GM21390 (cell line): Measurements from ENCODE around the gene USF2.
"Not testable (repeated sequence)": the region's sequence is repeated elsewhere in the genome, so short reads cannot be mapped to it uniquely, and the experiment has no call there.

ENCODE experiments used
- ATAC-seq: cut with Tn5 transposase; IDR thresholded peaks from one replicate; pipeline ENCODE4 v1.9.1; 2021; ENCODE audit not compliant: unreplicated experiment

USF2 gene

DNA sequence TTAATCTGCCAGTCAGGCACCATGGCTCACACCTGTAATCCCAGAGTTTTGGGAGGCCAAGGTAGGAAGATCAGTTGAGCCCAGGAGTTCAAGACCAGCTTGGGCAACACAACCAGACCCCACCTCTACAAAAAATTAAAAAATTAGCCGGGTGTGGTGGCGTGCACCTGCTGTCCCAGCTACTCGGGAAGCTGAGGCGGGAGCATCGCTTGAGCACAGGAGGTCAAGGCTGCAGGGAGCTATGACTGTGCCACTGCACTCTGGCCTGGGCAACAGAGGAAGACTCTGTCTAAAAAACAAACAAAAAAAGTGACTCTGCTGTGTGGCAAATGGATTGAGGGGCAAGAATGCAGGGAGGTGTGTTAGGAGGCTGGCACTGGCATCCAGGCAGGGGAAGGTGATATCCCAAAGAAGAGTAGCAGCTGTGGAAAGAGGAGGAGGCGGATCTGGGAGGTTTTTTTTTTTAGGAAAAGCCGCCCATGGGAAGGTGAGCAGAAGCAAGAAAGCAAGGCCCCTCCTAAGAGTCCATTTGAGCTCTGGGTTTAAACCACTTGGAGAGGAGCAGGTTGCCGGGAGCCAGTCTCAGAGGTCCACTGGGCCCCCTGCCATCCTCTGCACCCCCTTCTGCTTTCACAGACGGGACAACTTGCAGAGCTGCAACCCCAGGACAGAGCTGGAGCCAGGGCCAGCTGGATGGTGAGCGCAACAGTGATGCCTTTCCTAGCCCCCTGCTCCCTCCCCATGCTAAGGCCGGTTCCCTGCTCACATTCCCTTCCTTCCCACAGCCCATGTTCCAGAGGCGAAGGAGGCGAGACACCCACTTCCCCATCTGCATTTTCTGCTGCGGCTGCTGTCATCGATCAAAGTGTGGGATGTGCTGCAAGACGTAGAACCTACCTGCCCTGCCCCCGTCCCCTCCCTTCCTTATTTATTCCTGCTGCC, 15.7 kb downstream of the USF2 start:
- ATAC-seq = no peak

- no peak for ATAC-seq
Measured at GRCh38 chr19:35285095-35285449, 16.3 kb downstream of the USF2 start.

DNA sequence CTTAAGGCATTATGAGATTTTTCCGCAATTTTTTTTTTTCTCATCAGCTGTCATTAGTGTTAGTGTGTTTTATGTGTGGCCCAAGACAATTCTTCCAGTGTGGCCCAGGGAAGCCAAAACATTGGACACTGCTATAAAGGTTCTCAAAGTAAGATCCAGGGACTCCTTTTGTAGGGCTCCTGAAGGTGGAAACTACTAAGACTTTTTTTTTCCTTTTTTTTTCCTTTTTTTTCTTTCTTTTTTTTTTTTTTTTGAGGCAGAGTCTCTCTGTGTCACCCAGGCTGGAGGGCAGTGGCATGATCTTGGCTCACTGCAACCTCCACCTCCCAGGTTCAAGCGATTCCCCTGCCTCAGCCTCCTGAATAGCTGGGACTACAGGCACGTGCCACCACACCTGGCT, 16.7 kb downstream of the USF2 start:
- not testable (repeated sequence) for ATAC-seq

GRCh38 chr19:35286101-35286500, 17.3 kb downstream of the USF2 start:
- ATAC-seq = not testable (repeated sequence)

- no peak for ATAC-seq
Measured at GRCh38 chr19:35287713-35288112, 19.0 kb downstream of the USF2 start.

DNA sequence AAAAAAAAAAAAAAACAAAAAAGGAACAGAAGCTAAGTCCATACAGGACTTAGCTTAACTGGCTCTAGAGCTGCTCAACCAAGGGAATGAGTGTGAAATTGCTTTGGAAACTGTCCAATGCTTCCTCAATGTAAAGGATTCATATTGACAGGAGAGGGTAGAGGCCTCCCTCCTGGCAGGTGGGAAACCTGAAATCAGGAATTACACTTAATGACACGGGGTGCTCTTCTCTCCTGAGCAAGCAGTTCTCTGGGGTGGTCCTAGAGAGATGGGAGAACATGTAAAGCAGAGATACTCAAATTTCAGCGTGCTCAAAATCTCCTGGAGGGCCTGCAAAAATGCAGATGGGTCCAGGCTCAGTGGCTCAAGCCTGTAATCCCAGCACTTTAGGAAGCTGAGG, 19.6 kb downstream of the USF2 start:
- no peak for ATAC-seq

- ATAC-seq = no peak
Measured at GRCh38 chr19:35288906-35289305, 20.1 kb downstream of the USF2 start.

- no peak for ATAC-seq
Measured at GRCh38 chr19:35290381-35291127, 21.8 kb downstream of the USF2 start.

DNA sequence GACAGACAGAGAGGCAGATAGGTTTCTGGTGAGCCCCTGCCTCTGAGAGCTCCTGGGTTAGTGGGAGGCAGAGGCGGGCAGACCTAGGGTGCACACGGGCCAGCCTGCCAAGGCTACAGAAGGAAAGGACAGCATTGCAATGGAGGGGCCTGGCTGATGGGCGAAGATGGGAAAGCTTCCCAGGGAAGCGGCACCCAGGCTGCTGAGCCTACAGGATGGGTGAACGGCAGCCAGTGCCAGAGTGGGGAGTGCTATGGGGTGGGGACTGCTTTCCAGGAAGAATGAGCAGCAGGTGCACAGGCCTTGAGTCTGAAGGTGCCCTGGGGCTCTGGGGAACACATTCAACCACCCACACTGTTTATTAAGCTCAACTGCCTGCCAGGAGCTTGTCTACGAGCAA, 22.5 kb downstream of the USF2 start:
- ATAC-seq = no peak

DNA sequence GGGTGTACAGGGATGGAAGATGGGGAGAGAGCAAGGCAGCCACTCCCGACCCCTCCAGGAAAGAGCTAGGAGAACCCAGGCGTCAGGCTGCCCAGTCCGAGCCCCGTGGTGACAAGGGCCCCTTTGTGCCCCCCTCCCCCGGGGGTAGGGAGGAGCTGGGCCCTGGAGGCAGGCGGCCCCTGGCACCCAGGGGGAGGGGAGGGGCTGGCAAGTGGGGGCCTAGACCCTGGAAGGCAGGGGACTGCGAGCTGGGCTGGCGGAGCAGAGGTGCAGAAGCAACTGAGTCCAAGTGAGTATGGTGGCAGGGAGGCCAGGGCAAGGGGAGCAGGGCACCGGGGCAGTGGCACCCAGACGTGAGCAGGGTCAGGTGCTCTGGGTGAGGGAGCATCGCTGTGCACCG, 23.2 kb downstream of the USF2 start, which contains the start of gene MAG:
Gene MAG (plus strand): TSS at position 246 of the 400 bp plus-strand sequence. CDS start 3,248 bp downstream, outside the sequence.
- no peak for ATAC-seq

GRCh38 chr19:35292421-35293362, 23.9 kb downstream of the USF2 start:
- no peak for ATAC-seq

DNA sequence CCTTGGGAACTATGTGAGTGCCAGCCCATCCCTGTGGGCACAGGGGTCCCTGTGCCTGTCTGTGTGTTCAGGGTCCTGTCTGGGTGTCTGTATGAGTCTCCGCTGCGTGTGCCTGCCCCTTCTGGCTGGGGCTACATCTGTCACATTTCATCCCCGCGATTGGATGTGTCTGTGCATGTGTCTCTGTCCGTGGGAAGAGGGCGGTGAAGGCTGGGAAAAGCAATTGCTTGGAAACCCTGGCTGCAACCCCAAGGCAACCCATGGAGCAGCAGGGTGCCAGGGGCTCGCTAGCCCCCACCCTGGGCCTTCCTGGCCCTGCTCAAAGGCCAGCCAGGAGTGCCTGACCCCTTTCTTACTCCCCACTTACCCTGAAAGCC, 24.6 kb downstream of the USF2 start:
- ATAC-seq = no peak

DNA sequence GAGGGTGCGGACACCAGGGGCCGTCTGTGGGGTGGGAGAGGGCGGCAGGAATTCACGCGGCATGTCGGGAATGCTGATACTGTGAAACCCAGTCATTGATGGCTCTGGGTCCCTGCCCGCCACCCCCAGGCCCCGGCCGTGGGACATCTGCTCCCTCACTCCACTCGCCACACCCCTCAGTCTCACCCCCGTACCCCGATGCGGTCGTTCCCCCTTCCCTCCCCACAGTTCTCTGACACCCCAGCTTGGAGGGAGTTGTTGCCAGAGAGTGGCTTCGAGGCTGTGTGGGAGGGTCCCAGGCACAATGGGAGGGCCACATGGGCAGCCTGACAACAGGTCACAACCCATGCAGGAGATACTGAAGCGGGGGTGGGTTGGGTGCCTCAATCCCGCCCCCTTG, 25.0 kb downstream of the USF2 start:
- ATAC-seq = no peak

DNA sequence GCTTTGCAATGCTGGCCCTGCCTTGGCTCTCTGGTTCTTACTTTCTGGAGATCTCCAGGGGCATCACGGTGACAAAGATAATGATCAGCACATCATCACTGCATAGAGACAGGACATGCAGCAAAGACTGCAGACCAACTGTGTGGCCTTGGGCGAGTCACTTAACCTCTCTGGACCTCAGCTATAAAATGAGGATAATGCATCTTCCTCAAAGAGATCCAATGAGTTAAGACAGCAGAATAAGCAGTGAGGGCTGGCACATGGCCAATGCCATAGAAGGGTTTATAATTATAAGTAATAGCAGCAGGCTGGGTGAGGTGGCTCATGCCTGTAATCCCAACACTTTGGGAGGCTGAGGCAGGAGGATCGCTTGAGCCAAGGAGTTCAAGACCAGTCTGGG, 25.6 kb downstream of the USF2 start:
- ATAC-seq = no peak

GRCh38 chr19:35294859-35295791, 26.4 kb downstream of the USF2 start:
- no peak for ATAC-seq

- no peak for ATAC-seq
Measured at GRCh38 chr19:35295792-35296462, 27.2 kb downstream of the USF2 start.

- no peak for ATAC-seq
Measured at GRCh38 chr19:35296644-35297514, 28.1 kb downstream of the USF2 start.

DNA sequence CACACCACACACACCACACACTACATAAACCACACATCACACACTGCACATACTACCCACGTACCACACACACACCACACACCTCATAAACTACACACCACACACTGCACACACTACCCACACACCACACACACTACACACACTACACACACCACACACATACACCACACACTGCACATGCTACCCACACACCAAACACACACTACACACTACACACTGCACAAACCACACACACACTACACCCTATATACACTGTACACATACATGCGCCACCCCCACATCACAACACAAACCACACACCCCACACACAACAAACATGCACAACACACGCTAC, 28.7 kb downstream of the USF2 start:
- no peak for ATAC-seq

DNA sequence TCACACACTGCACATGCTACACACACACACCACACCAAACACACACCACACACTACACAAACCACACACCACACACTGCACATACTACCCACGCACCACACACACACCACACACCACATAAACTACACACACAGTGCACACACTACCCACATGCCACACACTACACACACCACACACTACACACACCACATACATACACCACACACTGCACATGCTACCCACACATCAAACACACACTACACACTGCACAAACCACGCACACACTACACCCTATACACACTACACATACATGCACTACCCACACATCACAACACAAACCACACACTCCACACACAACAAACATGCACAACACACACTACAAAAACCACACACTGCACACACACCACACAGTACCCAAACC, 29.2 kb downstream of the USF2 start:
- ATAC-seq = no peak
